Neural crest cell (in vitro differentiated cells): Measurements from ENCODE around the gene GPRIN2. TPM values are rescaled to one million over a fixed set of nuclear protein-coding genes. Genes with fewer than 3 reads are reported as not detected.

ENCODE experiments used
- DNase-seq: peaks from one replicate; pipeline ENCODE4 v3.0.0; 2021; ENCODE audit warnings: low read depth, mixed read lengths, low spot score
- H3K27ac Mint-ChIP-seq: one replicate; pipeline ENCODE4 v1.8.0; 2021; ENCODE audit warnings: mild to moderate bottlenecking, mixed read lengths; ENCODE audit not compliant: unreplicated experiment
- H3K27me3 Mint-ChIP-seq: 2 replicates; pipeline ENCODE4 v1.8.0; 2021; ENCODE audit warnings: low read depth, mild to moderate bottlenecking, mixed read lengths
- H3K36me3 Mint-ChIP-seq: 2 replicates; pipeline ENCODE4 v1.8.0; 2021; ENCODE audit warnings: low read depth, mild to moderate bottlenecking, mixed read lengths
- H3K4me1 Mint-ChIP-seq: 2 replicates; pipeline ENCODE4 v1.8.0; 2021; ENCODE audit warnings: mixed read lengths
- H3K4me3 Mint-ChIP-seq: one replicate; pipeline ENCODE4 v1.8.0; 2021; ENCODE audit warnings: mild to moderate bottlenecking, mixed read lengths
- H3K9me3 Mint-ChIP-seq: 2 replicates; pipeline ENCODE4 v1.8.0; 2021; ENCODE audit warnings: mixed read lengths
- CTCF ChIP-seq: fragments of 200-600 bp; sonication (generic); conservative IDR thresholded peaks from 2 replicates; pipeline ENCODE4 v1.5.0; 2021; ENCODE audit warnings: antibody characterized with exemption, mild to moderate bottlenecking
- total RNA-seq: library from RNA; stranded (reverse); gene quantifications from 2 replicates; pipeline ENCODE4 v1.2.1, GENCODE V29; 2021

Gene GPRIN2
- total RNA-seq, 1 donor from 2014 or later = 1.5 TPM

- DNase-seq = no peak
- no peaks in the 10 kb centered on the region for H3K36me3 Mint-ChIP-seq
- H3K9me3 Mint-ChIP-seq = no peaks in the 10 kb centered on the region
- peaks cover 9% of the 10 kb centered on the region for H3K4me1 Mint-ChIP-seq
- H3K27me3 Mint-ChIP-seq = peaks cover 36% of the 10 kb centered on the region
- no peak for TF ChIP-seq CTCF
- H3K4me3 Mint-ChIP-seq = peak overlapping the region; percentile 21
- H3K27ac Mint-ChIP-seq = peak overlapping the region; percentile 24
These were observed 13.6 kb downstream of the GPRIN2 start for GRCh38 chr10:46542567-46543465.

- Mint-ChIP-seq H3K4me1 (peaks cover 9% of the 10 kb centered on the region), H3K9me3 (no peaks in the 10 kb centered on the region), H3K27ac (peak overlapping the region; percentile 24), H3K36me3 (no peaks in the 10 kb centered on the region), H3K27me3 (peaks cover 44% of the 10 kb centered on the region), H3K4me3 (peak overlapping the region; percentile 21)
- no peak for DNase-seq
- TF ChIP-seq CTCF = no peak
These were observed 14.5 kb downstream of the GPRIN2 start for GRCh38 chr10:46541735-46542566.

- peak; percentile 82 for DNase-seq
- Mint-ChIP-seq H3K36me3 (no peaks in the 10 kb centered on the region), H3K27me3 (peaks cover 48% of the 10 kb centered on the region), H3K4me1 (peaks cover 9% of the 10 kb centered on the region), H3K4me3 (no peak overlapping the region), H3K27ac (no peak overlapping the region), H3K9me3 (no peaks in the 10 kb centered on the region)
- peak; percentile 65 for TF ChIP-seq CTCF
These were observed 15.3 kb downstream of the GPRIN2 start for GRCh38 chr10:46541017-46541661.

- peaks cover 9% of the 10 kb centered on the region for H3K4me1 Mint-ChIP-seq
- H3K27ac Mint-ChIP-seq = no peak overlapping the region
These were observed 15.9 kb downstream of the GPRIN2 start for GRCh38 chr10:46540412-46541016.

More at GRCh38 chr10:46540412-46541016, 15.9 kb downstream of the GPRIN2 start:
- TF ChIP-seq CTCF = no peak
- H3K9me3 Mint-ChIP-seq = no peaks in the 10 kb centered on the region
- peak overlapping the region; percentile 78 for H3K4me3 Mint-ChIP-seq
- H3K36me3 Mint-ChIP-seq = no peaks in the 10 kb centered on the region
- DNase-seq = no peak
- H3K27me3 Mint-ChIP-seq = peaks cover 48% of the 10 kb centered on the region
